ACC112 (cell line): ENCODE measurements around the gene PLCB3.
A peak's percentile ranks its signal among the peaks of the same experiment; 100 is the strongest.

ENCODE experiments used
- H2AFZ ChIP-seq: fragments of 200-600 bp; sonication (generic); one replicate; pipeline ENCODE4 v1.6.0; 2017; ENCODE audit warnings: antibody characterized with exemption, low read length; ENCODE audit not compliant: unreplicated experiment
- H3K27ac ChIP-seq: fragments of 200-600 bp; sonication (generic); 2 replicates; pipeline ENCODE4 v1.5.1; 2014; ENCODE audit warnings: low read depth, mild to moderate bottlenecking, antibody characterized with exemption, low read length, moderate library complexity
- H3K27me3 ChIP-seq: fragments of 200-600 bp; sonication (generic); 2 replicates; pipeline ENCODE4 v1.6.1; 2014; ENCODE audit warnings: mild to moderate bottlenecking, antibody characterized with exemption, low read length, moderate library complexity, mixed read lengths; ENCODE audit not compliant: insufficient read depth
- H3K36me3 ChIP-seq: fragments of 200-600 bp; sonication (generic); 2 replicates; pipeline ENCODE4 v1.6.1; 2016; ENCODE audit warnings: mild to moderate bottlenecking, antibody characterized with exemption, low read length, moderate library complexity, mixed read lengths; ENCODE audit not compliant: insufficient read depth
- H3K4me1 ChIP-seq: fragments of 200-600 bp; sonication (generic); one replicate; pipeline ENCODE4 v1.6.1; 2016; ENCODE audit warnings: low read length, mixed read lengths; ENCODE audit not compliant: insufficient read depth, unreplicated experiment, control insufficient read depth
- H3K4me3 ChIP-seq: fragments of 200-600 bp; sonication (generic); 2 replicates; pipeline ENCODE4 v1.5.1; 2014; ENCODE audit warnings: mild to moderate bottlenecking, low read depth, low read length
- H3K79me2 ChIP-seq: fragments of 200-600 bp; sonication (generic); one replicate; pipeline ENCODE4 v1.6.0; 2016; ENCODE audit warnings: low read length; ENCODE audit not compliant: control insufficient read depth, unreplicated experiment, insufficient read depth

The PLCB3 gene

DNA sequence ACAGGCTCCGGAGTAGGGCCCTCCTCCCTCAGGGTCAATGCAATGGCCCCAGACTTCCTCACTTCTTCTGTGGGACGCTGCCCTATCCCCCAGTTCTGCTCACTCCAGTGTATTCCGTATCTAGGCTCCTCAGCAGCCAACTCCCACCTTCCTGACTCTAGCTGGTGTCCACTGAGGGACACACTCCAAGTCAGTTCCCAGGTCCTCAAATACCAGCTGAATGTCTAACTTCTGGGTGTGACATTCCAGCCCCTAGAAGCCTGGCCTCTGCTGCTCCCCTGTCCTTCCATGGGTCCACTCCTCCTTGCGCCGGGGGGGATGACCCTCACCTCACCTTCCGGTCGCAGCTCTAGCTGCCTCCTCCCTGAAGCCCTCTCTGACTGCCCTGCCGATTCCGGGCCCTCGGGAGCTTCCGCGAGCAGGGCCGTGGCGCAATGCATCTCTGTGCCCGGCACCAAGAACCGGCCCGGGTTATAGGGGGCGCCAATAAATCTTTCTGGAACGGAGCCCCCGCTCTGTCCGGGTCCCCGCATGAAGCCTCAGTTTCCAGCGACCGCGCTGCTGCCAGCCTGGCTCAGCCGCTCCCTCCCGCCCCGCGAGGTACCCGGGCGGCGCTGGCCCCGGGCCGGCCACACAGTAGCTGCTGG lies 17.7 kb downstream of the PLCB3 start:
- Histone ChIP-seq H2AFZ (peak overlapping the region; percentile 51), H3K27ac (peak overlapping the region; percentile 91), H3K79me2 (peaks cover 6% of the 10 kb centered on the region), H3K4me3 (peak overlapping the region; percentile 86), H3K36me3 (no peaks in the 10 kb centered on the region), H3K27me3 (no peaks in the 10 kb centered on the region), H3K4me1 (peaks cover 23% of the 10 kb centered on the region)

DNA sequence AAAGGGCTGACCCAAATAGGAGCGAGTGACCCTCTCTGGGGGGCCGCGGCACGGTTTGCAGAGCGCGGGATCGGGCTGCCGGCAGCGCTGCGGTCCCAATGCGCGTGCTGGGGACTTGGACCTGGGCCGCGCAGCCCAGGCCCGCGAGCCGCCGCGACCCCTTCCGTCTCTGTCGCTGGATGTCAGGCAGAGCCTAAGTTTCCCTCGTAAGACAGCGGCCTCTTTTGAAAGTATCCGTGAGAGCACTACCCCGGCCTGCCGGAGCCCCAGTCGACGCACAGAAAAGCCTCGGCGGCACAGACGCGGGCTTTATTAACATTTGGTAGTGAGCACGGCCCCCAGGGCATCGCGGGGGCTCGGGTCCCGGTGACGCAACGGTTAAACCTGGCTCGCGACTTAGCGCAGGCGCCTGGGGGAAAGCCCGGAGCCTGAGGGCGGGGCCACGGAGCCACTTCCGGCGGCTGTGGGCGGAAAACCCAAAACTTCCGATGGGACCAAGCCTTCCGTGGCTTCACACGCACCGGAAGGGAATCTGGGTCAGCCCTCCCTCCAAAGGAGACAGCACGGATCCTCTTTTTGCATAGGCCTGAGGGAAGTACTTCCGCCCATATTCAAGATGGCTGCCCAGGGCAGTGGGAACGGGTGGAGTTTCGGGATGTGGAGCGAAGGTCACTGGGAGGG lies 18.4 kb downstream of the PLCB3 start:
- peak overlapping the region; percentile 51 for H2AFZ ChIP-seq
- H3K4me1 ChIP-seq = peaks cover 23% of the 10 kb centered on the region
- peaks cover 6% of the 10 kb centered on the region for H3K79me2 ChIP-seq
- H3K4me3 ChIP-seq = peak overlapping the region; percentile 86
- H3K27me3 ChIP-seq = no peaks in the 10 kb centered on the region
- H3K36me3 ChIP-seq = no peaks in the 10 kb centered on the region
- H3K27ac ChIP-seq = peak overlapping the region; percentile 91

DNA sequence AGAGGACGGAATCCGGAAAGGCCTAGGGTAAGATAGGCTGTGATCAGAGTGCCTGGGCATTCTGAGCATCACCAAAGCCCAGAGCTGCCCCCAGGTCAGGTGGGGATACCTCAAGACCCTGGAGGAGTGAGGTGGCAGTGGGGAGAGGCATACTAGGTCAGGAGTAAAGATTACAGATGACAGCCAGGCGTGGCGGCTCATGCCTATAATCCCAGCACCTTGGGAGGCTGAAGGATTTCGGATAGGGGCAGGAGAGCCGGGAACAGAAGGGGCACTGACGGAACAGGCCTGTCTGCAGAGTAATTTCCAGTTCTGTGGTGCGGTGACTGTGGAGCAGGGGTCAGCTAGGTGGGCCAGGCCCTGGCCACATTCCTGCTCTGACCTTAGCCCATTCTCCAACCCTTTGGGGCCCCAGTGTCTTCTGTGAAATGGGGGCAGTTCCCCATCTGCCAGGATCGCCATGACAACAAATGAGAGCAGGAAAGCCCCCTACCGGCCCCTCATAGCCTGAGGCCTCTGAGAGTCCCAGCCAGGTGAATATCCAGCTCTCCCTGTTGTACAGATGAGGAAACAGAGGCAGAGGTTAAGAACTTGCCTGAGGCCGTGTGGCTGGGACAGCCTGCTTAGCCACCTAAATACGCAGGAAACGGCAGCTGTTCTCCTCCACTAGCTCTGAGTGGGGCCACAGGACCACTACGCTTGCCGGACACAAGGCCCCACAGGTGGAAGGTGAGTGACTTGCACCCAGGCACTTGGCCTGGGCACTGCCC lies 23.9 kb downstream of the PLCB3 start:
- Histone ChIP-seq H2AFZ (no peak overlapping the region), H3K27me3 (no peaks in the 10 kb centered on the region), H3K4me1 (peaks cover 11% of the 10 kb centered on the region), H3K27ac (no peak overlapping the region), H3K36me3 (no peaks in the 10 kb centered on the region), H3K79me2 (peaks cover 6% of the 10 kb centered on the region), H3K4me3 (no peak overlapping the region)

DNA sequence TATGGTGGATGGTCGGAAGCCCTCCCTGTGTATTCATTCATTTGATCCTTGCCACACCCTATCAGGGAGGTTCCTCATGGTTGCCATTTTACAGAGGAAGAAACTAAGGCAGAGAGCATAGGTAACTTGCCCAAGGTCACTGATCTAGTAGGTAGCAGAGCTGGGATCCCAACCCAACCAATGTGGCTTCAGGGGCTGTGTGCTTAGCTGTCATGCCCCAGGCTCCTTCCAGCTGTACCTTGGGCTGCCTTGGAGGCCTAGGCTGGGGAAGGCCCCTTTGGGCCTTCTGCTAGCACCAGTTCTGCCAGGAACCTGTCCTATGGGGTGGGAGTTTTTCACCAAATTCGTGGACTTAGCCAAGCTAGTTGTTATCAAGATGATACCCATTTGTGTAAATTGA lies 24.5 kb downstream of the PLCB3 start:
- Histone ChIP-seq H3K27ac (no peak overlapping the region), H3K27me3 (no peaks in the 10 kb centered on the region), H3K79me2 (peaks cover 6% of the 10 kb centered on the region)

DNA sequence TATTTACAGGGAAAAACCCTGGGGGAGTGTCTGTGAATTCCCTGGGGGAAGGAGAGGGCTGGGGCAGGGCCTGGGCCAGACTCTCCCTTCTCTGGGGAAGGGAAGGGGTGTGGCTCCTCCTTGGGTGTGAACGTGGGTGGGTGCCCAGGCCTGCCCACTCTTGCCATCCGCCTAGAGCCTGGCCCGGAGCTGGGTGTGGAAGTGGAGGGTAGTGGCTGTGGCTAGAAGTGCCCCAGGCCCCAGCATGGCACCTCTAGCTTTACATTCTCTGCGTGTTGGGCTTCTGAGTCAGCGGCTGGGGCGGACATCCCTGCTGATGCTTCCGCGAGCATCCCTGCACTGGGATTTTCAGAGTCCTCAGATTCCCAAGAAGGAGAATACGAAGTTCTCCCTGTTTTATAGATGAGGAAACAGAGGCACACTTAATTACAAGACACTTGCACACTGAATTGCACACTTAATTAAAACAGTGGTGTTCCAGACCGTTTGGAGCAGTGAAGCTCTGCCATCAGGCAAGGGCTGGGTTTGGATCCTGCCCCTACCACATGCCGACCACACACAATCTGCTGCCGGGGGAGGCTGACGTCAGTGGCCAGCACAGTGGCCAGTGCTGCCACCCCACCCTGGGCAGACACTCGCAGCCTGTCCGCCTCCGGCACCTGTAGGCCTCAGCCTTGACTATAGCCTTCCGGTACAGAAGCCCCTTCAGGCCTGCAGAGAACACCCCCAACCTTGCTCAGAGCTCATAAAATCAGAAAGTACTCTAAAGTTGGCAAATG lies 25.5 kb downstream of the PLCB3 start:
- Histone ChIP-seq H2AFZ (no peak overlapping the region), H3K27me3 (no peaks in the 10 kb centered on the region), H3K27ac (no peak overlapping the region), H3K79me2 (peaks cover 6% of the 10 kb centered on the region), H3K36me3 (no peaks in the 10 kb centered on the region), H3K4me1 (peaks cover 11% of the 10 kb centered on the region), H3K4me3 (no peak overlapping the region)

More for the DNA sequence above, 24.5 kb downstream of the PLCB3 start:
- Histone ChIP-seq H3K36me3 (no peaks in the 10 kb centered on the region), H3K4me1 (peaks cover 11% of the 10 kb centered on the region), H3K4me3 (no peak overlapping the region), H2AFZ (no peak overlapping the region)

DNA sequence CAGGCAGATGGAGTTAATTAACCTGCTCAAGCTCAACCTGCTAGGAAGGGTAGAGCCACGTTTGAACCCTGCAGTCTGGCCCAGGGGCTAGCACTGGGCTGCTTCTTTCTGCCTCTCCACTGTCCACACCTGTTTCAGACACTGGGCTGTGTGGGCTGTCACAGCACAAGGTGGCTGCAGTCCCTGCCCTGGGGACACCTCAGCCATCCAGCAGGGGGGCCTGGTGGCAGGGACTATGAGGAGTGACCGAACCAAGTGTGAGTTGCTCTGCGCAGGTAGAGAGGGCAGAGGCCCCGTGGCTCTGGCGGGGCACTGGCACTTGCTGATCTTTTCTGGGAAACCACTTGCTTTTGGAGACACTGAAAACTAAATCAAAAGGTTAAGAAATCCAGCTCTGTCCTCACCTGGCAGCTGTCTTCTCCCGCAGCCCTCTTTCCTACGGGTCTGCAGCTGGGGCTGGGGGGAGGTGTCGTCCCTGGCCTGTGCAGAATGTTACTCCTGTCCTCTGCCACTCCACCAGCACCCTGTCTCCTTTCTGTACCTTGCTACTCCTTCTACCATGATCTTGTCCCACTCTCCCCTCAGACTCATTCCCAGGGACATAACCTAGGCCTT lies 27.4 kb downstream of the PLCB3 start:
- Histone ChIP-seq H3K36me3 (no peaks in the 10 kb centered on the region), H3K79me2 (peaks cover 6% of the 10 kb centered on the region), H3K27ac (no peak overlapping the region), H3K4me3 (no peak overlapping the region), H3K27me3 (no peaks in the 10 kb centered on the region), H2AFZ (no peak overlapping the region), H3K4me1 (peaks cover 6% of the 10 kb centered on the region)

DNA sequence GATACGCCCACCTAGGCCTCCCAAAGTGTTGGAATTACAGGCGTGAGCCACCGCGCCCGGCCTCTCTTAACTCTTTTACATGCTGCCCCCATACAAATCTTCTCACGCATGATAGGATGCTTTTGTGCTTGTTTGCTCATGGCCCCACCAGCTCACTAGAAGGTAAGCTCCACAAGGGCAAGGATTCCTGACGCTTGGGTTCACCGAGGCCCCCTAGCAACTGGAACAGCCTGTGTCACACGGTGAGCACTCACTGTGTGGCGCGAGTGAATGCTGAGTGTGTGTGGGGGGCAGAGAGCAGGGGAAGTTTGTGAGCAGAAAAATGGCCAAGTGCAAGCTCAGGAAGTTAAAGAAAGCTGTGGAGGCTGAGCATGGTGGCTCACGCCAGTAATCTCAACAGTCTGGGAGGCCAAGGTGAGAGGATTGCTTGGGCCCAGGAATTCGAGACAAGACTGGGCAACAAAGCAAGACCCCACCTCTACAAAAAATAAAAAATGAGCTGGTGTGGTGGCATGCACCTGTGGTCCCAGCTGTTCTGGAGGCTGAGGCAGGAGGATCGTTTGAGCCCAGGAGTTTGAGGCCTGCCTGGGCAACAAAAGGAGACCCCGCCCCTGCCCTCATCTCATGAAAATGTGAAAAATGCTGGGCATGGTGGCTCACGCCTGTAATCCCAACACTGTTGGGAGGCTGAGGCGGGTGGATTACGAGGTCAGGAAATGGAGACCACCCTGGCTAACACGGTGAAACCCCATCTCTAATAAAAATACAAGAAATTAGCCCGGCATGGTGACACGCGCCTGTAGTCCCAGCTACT lies 30.8 kb downstream of the PLCB3 start:
- Histone ChIP-seq H3K36me3 (no peaks in the 10 kb centered on the region), H3K79me2 (peaks cover 12% of the 10 kb centered on the region), H2AFZ (no peak overlapping the region), H3K4me3 (no peak overlapping the region), H3K27ac (no peak overlapping the region), H3K4me1 (no peaks in the 10 kb centered on the region), H3K27me3 (no peaks in the 10 kb centered on the region)

DNA sequence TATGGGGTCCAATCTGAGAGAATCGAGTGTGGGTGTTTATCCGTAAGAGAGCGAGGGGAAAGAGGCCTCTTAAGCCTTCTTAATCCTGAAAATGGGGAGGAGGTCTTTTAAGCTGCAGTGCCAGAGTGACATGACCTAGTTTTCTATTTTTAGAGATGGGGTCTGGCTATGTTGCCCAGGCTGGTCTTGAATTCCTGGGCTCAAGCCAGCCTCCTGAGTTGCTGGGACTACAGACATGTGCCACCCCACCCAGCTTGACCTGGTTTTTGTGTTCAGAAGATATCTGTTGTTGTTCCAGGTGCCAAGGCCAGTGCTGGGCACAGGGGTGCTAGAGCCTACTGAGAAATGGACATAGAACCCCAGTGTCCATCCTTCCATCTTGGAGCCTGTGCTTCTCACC lies 31.8 kb downstream of the PLCB3 start:
- Histone ChIP-seq H2AFZ (no peak overlapping the region), H3K36me3 (no peaks in the 10 kb centered on the region), H3K27me3 (no peaks in the 10 kb centered on the region), H3K4me1 (no peaks in the 10 kb centered on the region), H3K27ac (no peak overlapping the region), H3K4me3 (peak overlapping the region; percentile 49; the same call in 1 of the 2 replicates), H3K79me2 (peaks cover 12% of the 10 kb centered on the region)

DNA sequence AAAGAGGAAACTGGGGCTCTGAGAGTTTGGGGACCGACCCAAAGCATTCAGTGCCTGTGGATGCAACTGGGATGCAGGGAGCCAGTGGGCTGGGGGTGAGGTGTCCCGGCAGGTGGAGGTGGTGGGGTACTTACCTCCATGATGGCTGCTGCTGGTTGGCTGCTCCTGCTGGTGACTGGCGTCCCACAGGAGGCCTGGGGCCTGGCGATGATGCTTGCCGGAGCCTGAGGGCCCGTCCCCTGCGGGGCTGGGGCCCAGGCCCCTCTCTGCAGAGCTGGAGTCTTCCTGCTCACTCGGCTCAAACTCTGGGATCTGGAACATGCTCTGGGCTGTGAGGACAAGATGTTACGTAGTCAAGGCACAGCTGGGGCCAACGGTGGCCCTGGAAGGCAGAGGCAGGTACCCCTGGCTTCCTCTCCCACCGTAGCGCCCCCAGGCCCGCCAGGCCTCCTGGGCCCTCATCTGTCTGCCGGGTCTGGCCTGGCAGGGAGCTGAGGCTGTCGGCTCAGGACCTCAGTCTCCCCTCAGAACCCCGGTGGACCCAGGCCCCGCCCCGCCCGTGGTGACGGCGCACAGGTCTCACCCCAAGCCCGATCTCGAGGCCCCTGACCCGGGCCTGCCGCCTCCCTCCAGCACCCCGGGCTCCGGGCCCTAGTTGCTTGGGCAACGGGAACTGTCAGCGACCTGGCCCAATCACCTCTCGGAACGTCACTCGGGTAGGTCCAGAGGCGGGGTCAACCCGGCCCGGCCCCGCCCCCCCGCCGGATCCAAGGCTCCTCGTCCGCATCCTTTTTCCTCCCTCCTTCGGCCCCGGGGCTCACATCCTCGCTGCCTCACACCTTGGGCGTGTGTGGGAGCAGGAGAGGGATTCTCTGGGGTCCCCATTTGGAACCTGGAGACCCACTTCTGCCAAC lies 33.0 kb downstream of the PLCB3 start, which contains the start of gene BAD:
TSS of gene BAD (minus strand) at position 618 of the 914 bp plus-strand sequence. CDS start at position 321, 297 bp downstream.
- Histone ChIP-seq H3K36me3 (no peaks in the 10 kb centered on the region), H3K27ac (peak within 1 kb of the TSS; percentile 92), H3K79me2 (peaks cover 12% of the 10 kb centered on the region), H3K4me3 (peak within 1 kb of the TSS; percentile 82), H3K4me1 (no peaks in the 10 kb centered on the region), H2AFZ (peak within 1 kb of the TSS; percentile 58), H3K27me3 (no peaks in the 10 kb centered on the region)
